ENCODE data around the gene HPCA.
A peak's percentile ranks its signal among the peaks of the same experiment; 100 is the strongest.

HPCA gene

DNA sequence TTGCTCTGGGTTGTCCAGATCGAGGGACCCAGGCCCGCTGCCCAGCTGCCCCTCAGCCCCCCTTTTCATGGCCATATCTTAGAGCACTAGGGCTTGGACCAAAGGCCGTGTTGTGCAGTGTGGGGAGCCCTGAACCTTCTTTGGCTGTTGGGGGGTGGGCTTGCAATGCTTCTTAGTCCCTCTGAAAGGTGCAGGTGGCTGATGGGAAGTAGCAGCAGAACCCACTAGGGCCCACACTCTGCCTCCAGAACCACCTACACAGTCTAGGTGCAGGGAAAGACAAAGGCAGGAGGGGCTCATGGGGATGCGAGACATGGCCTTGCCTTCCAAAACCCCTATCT, 2.3 kb upstream of the HPCA start:
- Histone ChIP-seq H3K4me3 (ENCODE audit: low read length) (no peak overlapping the region), H3K27ac (ENCODE audit: low read depth, low read length) (no peak overlapping the region), H3K36me3 (ENCODE audit: insufficient read depth, low read length) (no peaks in the 10 kb centered on the region), H3K9me3 (ENCODE audit: insufficient read depth, low read depth, low read length) (no peaks in the 10 kb centered on the region), H3K9ac (ENCODE audit: low read depth, low read length) (no peak overlapping the region), H3K27me3 (ENCODE audit: insufficient read depth, low read length) (peaks cover 36% of the 10 kb centered on the region), H3K4me1 (ENCODE audit: insufficient read depth, low read length) (peaks cover 5% of the 10 kb centered on the region; the same call in 1 of the 2 replicates)
- WGBS: 77% methylated on average over 4 of the region's 4 CpGs

DNA sequence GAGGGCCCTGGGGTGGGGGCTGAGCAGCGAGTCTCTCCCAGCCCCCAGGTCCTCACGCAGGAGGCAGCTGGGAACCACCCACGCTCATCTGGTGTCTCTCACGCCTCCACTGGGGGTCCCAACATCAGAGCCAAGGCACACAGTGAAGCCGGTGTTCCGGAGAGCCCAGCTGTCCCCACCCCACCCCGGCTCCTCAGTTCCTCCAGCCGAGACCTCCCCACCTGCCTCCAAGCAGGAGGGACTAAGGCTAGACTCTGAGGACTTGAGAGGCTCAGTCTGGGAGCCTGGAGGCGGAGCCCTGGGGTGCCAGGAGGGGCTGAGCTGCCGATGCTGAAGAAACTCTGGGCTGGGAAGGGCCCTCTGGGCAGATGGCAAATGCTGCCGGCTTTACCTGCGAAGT, 1.6 kb upstream of the HPCA start:
- no peak overlapping the region for H3K27ac ChIP-seq (ENCODE audit: low read depth, low read length)
- H3K9me3 ChIP-seq (ENCODE audit: insufficient read depth, low read depth, low read length): no peaks in the 10 kb centered on the region
- peaks cover 5% of the 10 kb centered on the region; the same call in 1 of the 2 replicates for H3K4me1 ChIP-seq (ENCODE audit: insufficient read depth, low read length)
- H3K36me3 ChIP-seq (ENCODE audit: insufficient read depth, low read length): no peaks in the 10 kb centered on the region
- no peak overlapping the region for H3K4me3 ChIP-seq (ENCODE audit: low read length)
- no peak overlapping the region for H3K9ac ChIP-seq (ENCODE audit: low read depth, low read length)
- peaks cover 37% of the 10 kb centered on the region for H3K27me3 ChIP-seq (ENCODE audit: insufficient read depth, low read length)
- 60% methylated on average over 12 of the region's 12 CpGs for WGBS

DNA sequence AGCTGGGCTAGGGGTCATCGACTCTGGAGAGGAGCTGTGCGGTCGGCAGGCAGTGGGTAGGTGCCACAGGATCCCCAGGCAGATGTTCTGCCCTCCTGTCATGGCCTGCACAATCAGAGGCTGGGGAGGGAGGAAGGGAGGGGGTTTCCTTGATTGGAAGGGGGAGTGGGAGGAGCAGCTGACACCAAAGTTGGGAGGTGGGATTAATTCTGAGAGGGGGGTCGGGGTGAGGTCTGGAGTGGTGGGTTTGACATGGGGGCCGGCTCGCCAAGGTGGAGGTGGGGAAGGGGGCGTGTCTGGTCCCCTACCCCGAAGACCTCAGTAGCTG, 651 bp upstream of the HPCA start:
- Histone ChIP-seq H3K36me3 (ENCODE audit: insufficient read depth, low read length) (no peaks in the 10 kb centered on the region), H3K4me3 (ENCODE audit: low read length) (peak overlapping the region; percentile 34; the same call in 1 of the 2 replicates), H3K27ac (ENCODE audit: low read depth, low read length) (no peak overlapping the region), H3K9me3 (ENCODE audit: insufficient read depth, low read depth, low read length) (no peaks in the 10 kb centered on the region), H3K9ac (ENCODE audit: low read depth, low read length) (no peak overlapping the region), H3K27me3 (ENCODE audit: insufficient read depth, low read length) (peaks cover 40% of the 10 kb centered on the region), H3K4me1 (ENCODE audit: insufficient read depth, low read length) (peaks cover 5% of the 10 kb centered on the region; the same call in 1 of the 2 replicates)
- WGBS: 34% methylated on average over 8 of the region's 8 CpGs

DNA sequence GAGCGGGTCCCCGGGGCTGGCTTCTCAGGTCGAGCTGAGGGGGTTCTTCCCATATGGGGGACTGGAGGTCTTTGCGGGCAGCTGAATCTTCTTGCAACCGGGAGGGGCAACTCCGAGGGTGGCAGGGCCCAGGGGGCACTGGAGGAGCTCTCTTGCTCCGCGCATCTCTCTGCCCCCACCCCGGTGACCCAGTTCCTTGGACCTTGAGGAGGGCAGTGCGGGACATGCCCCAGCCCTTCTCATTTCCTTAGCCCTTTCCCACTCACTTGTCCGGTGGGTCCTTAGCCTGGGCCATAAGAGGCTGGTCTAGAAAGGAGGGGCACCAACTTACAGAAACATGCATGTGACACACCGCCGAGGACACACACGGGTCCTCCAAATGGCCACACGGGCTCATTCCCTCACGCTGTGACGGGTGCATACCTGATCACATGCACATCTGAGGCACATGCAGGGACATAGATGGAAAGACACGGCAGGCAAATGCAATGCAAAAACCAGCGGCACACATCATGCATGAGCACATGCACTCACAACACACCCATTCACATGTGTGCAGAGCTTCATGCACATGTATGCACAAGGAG, 630 bp downstream of the HPCA start:
- Histone ChIP-seq H3K9ac (ENCODE audit: low read depth, low read length) (no peak overlapping the region), H3K27ac (ENCODE audit: low read depth, low read length) (no peak overlapping the region), H3K27me3 (ENCODE audit: insufficient read depth, low read length) (peaks cover 43% of the 10 kb centered on the region), H3K9me3 (ENCODE audit: insufficient read depth, low read depth, low read length) (no peaks in the 10 kb centered on the region), H3K36me3 (ENCODE audit: insufficient read depth, low read length) (no peaks in the 10 kb centered on the region), H3K4me1 (ENCODE audit: insufficient read depth, low read length) (peaks cover 5% of the 10 kb centered on the region; the same call in 1 of the 2 replicates), H3K4me3 (ENCODE audit: low read length) (no peak overlapping the region)
- 54% methylated on average over 19 of the region's 19 CpGs for WGBS

DNA sequence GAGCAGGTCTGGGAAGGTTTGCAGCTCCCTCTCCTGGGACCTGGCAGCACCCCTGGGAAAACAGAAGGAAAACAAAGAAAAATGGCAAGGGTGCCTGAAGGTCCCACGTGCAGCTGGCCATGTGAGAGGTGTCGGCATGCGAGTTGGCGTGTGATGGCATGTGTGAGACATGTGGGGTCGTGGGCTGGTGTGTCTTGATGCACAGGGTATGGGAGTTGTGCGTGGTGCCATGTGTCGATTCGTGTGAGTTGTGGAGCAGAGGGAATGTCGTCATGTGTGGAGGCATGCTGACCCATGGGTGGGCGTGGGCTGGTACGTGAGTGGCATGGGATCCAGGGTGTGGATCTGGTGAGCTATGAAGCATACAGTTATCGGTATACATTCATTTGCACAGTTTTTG, 1.3 kb downstream of the HPCA start:
- H3K9me3 ChIP-seq (ENCODE audit: insufficient read depth, low read depth, low read length): no peaks in the 10 kb centered on the region
- WGBS: 78% methylated on average over 12 of the region's 12 CpGs
- no peak overlapping the region for H3K9ac ChIP-seq (ENCODE audit: low read depth, low read length)
- H3K27ac ChIP-seq (ENCODE audit: low read depth, low read length): no peak overlapping the region
- peaks cover 50% of the 10 kb centered on the region for H3K27me3 ChIP-seq (ENCODE audit: insufficient read depth, low read length)
- H3K4me1 ChIP-seq (ENCODE audit: insufficient read depth, low read length): no peaks in the 10 kb centered on the region
- H3K4me3 ChIP-seq (ENCODE audit: low read length): no peak overlapping the region
- H3K36me3 ChIP-seq (ENCODE audit: insufficient read depth, low read length): no peaks in the 10 kb centered on the region

DNA sequence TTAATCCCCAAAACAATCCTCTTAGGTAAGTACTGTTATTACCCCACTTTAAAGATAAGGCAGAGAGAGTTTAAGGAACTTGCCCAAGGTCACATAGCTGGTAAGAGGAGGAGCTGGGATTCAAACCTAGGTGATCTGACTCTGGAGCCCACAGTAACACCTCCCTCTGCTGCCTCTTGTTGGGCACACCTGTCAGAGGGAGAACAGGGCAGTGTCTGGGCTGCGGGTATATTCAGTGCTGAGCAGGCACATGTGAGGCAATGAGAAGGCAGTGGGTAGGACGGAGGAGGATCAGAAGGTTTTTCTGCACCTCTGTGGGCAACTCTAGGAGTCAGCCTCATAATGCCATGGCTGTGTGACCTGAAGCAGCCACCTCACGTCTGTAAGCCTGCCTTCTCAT, 1.8 kb downstream of the HPCA start:
- H3K9ac ChIP-seq (ENCODE audit: low read depth, low read length): no peak overlapping the region
- H3K4me1 ChIP-seq (ENCODE audit: insufficient read depth, low read length): no peaks in the 10 kb centered on the region
- 78% methylated on average over 3 of the region's 3 CpGs for WGBS
- no peaks in the 10 kb centered on the region for H3K36me3 ChIP-seq (ENCODE audit: insufficient read depth, low read length)
- no peak overlapping the region for H3K4me3 ChIP-seq (ENCODE audit: low read length)
- H3K27me3 ChIP-seq (ENCODE audit: insufficient read depth, low read length): peaks cover 51% of the 10 kb centered on the region
- H3K9me3 ChIP-seq (ENCODE audit: insufficient read depth, low read depth, low read length): no peaks in the 10 kb centered on the region
- no peak overlapping the region for H3K27ac ChIP-seq (ENCODE audit: low read depth, low read length)

DNA sequence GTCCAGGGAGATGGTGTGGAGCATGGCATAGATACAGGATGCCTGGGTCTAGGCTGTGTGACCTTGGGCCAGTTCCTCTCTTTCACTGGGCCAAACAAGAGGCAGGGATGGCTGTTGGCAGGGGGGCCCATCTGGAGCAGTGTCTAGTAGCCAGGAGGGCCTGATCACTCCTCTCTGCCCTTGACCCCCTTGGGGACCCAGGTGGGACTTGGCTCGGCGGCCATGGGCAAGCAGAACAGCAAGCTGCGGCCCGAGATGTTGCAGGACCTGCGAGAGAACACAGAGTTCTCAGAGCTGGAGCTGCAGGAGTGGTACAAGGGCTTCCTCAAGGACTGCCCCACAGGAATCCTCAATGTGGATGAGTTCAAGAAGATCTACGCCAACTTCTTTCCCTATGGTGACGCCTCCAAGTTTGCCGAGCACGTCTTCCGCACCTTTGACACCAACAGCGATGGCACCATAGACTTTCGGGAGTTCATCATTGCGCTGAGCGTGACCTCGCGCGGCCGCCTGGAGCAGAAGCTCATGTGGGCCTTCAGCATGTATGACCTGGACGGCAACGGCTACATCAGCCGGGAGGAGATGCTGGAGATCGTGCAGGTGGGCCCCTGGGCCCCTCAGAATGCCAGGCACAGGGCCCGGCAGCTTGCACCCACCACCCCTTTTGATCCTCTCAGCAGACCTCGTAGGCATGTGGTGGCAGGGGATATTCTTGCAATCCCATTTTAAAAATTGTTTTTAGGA, 2.6 kb downstream of the HPCA start:
- no peaks in the 10 kb centered on the region for H3K36me3 ChIP-seq (ENCODE audit: insufficient read depth, low read length)
- no peaks in the 10 kb centered on the region for H3K4me1 ChIP-seq (ENCODE audit: insufficient read depth, low read length)
- no peak overlapping the region for H3K27ac ChIP-seq (ENCODE audit: low read depth, low read length)
- H3K27me3 ChIP-seq (ENCODE audit: insufficient read depth, low read length): peaks cover 51% of the 10 kb centered on the region
- H3K4me3 ChIP-seq (ENCODE audit: low read length): no peak overlapping the region
- no peak overlapping the region for H3K9ac ChIP-seq (ENCODE audit: low read depth, low read length)
- WGBS: 93% methylated on average over 24 of the region's 24 CpGs
- no peaks in the 10 kb centered on the region for H3K9me3 ChIP-seq (ENCODE audit: insufficient read depth, low read depth, low read length)

DNA sequence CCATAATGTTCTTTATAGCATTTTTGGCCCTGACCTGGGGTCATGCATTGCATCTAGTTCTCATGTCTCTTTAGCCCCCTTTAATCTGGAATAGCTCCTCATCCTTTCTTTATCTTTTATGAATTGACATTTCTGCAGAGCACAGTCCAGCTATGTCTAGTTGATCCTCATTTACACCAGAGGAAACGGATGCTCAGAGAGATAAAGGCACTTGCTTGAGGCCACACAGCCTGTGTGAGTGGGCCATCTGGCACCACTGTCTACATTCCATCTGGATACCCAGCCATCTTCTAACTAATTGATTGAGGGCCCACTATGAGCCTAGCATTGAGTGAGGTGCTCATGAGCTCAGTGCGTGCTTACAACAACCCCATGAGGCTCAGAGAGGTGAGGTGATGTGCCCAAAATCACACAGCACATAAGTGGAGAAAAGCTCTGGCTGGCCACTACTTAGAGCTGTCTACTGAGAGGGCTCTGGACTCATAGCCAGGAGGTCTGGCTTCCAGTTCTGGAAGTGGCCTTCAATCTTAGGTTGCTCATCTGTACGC, 3.5 kb downstream of the HPCA start:
- peaks cover 43% of the 10 kb centered on the region for H3K27me3 ChIP-seq (ENCODE audit: insufficient read depth, low read length)
- 87% methylated on average over 3 of the region's 3 CpGs for WGBS
- H3K9me3 ChIP-seq (ENCODE audit: insufficient read depth, low read depth, low read length): no peaks in the 10 kb centered on the region
- H3K27ac ChIP-seq (ENCODE audit: low read depth, low read length): no peak overlapping the region
- no peak overlapping the region for H3K4me3 ChIP-seq (ENCODE audit: low read length)
- no peak overlapping the region for H3K9ac ChIP-seq (ENCODE audit: low read depth, low read length)
- no peaks in the 10 kb centered on the region for H3K36me3 ChIP-seq (ENCODE audit: insufficient read depth, low read length)
- peaks cover 2% of the 10 kb centered on the region; the same call in 1 of the 2 replicates for H3K4me1 ChIP-seq (ENCODE audit: insufficient read depth, low read length)

DNA sequence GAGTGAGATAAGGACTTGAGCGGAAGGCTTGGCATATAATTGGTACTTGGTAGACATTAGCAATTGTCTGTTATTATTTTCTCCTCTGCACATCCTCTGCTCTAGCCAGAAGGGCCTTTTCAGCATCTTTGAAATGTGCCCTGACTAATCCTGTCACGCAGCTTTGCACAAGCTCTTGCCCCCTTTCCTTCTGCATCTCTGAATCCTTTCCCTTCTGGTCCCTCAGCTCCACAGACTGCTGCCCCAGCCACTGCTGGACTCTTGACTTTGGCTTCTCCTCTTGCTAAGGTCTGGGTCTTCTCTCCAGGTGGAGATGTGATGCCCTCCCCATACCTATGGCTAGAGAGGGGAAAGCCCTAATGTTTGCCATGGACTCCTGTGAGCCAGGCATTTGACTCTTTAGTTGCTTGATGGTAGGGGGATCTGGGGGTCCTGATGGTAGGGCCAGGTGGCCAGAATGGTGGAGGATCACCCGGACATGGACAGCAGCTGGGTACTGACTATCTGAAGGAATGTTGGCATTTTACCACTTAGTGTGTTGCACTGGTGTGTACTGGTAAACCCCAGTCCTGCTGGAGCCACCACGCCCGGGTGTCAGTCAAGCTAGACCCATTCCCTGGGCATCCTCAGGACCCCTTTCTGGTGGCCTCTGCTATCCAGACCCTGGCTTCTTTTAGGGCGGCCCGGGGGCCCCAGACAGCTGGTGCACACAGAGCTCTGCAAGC, 4.4 kb downstream of the HPCA start:
- Histone ChIP-seq H3K9me3 (ENCODE audit: insufficient read depth, low read depth, low read length) (no peaks in the 10 kb centered on the region), H3K9ac (ENCODE audit: low read depth, low read length) (no peak overlapping the region), H3K27me3 (ENCODE audit: insufficient read depth, low read length) (peaks cover 34% of the 10 kb centered on the region), H3K4me1 (ENCODE audit: insufficient read depth, low read length) (peaks cover 2% of the 10 kb centered on the region; the same call in 1 of the 2 replicates), H3K27ac (ENCODE audit: low read depth, low read length) (no peak overlapping the region), H3K36me3 (ENCODE audit: insufficient read depth, low read length) (no peaks in the 10 kb centered on the region), H3K4me3 (ENCODE audit: low read length) (no peak overlapping the region)
- WGBS: 88% methylated on average over 7 of the region's 7 CpGs

DNA sequence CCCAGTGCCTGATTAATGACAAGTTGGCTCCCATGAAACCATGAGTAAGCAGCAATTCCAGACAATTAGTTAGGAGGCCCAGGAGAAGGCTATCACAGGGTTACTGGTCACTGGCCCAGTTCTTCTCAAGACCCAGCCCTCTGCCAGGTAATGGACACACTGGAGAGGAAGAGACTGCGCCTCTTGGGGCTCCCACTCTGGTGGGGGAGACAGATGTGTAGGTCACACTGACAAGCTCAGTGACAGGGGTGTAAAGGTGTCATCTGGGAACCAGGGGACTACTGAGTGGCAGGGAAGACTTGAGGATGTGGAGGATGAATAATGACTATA, 4.9 kb downstream of the HPCA start:
- Histone ChIP-seq H3K9ac (ENCODE audit: low read depth, low read length) (no peak overlapping the region), H3K36me3 (ENCODE audit: insufficient read depth, low read length) (no peaks in the 10 kb centered on the region), H3K27me3 (ENCODE audit: insufficient read depth, low read length) (peaks cover 29% of the 10 kb centered on the region), H3K9me3 (ENCODE audit: insufficient read depth, low read depth, low read length) (no peaks in the 10 kb centered on the region), H3K27ac (ENCODE audit: low read depth, low read length) (no peak overlapping the region), H3K4me1 (ENCODE audit: insufficient read depth, low read length) (peaks cover 2% of the 10 kb centered on the region; the same call in 1 of the 2 replicates), H3K4me3 (ENCODE audit: low read length) (no peak overlapping the region)
- 98% methylated on average over 1 of the region's 1 CpG for WGBS

DNA sequence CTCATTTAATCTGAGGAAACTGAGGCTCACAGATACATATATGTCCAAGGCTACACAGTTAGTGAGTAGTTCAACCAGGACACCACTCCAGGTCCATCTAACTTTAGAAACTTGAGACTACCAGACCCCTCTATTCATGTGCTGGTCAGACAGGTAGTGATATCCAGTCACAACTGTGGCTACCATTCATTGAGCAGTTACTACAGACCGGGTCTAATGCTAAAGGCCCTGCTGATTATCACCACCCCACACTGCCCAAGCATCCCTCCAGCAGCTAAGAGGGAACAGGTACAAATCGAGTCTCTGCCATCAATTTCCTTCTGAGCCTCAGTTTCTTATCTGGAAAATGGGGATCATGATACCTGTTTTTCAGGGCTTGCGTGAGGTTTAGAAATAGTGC, 5.3 kb downstream of the HPCA start:
- H3K4me3 ChIP-seq (ENCODE audit: low read length): no peak overlapping the region
- no peaks in the 10 kb centered on the region for H3K9me3 ChIP-seq (ENCODE audit: insufficient read depth, low read depth, low read length)
- H3K9ac ChIP-seq (ENCODE audit: low read depth, low read length): no peak overlapping the region
- WGBS: 96% methylated on average over 3 of the region's 3 CpGs
- peaks cover 2% of the 10 kb centered on the region; the same call in 1 of the 2 replicates for H3K4me1 ChIP-seq (ENCODE audit: insufficient read depth, low read length)
- no peak overlapping the region for H3K27ac ChIP-seq (ENCODE audit: low read depth, low read length)
- H3K27me3 ChIP-seq (ENCODE audit: insufficient read depth, low read length): peaks cover 26% of the 10 kb centered on the region
- no peaks in the 10 kb centered on the region for H3K36me3 ChIP-seq (ENCODE audit: insufficient read depth, low read length)
